HEK293 (cell line): ENCODE results near the gene ERGIC1.
A peak's percentile ranks its signal among the peaks of the same experiment; 100 is the strongest.

Experiments used
- CTCF ChIA-PET: fragments of 350-600 bp; formaldehyde crosslinking; extraction: SDS; loops from one replicate; lab custom pipeline; 2021; ENCODE audit warnings: antibody characterized with exemption; lab: Yijun Ruan, JAX
- POLR2A ChIA-PET: fragments of 300-600 bp; formaldehyde crosslinking; extraction: SDS; loops from one replicate; lab custom pipeline; 2020; ENCODE audit warnings: antibody characterized with exemption, inconsistent platforms; lab: Yijun Ruan, JAX
- H3K27ac ChIP-seq: fragments of 200-500 bp; sonication (Bioruptor generic); 2 replicates; pipeline ENCODE4 v1.5.1; 2014; ENCODE audit warnings: low read depth, low read length, control low read depth, inconsistent platforms; ENCODE audit errors: extremely low read depth
- H3K36me3 ChIP-seq, 2 experiments: fragments of 200-500 bp in 1 of 2; sonication (Bioruptor generic) in 1 of 2; 1 replicate in 1 of 2; 2 replicates in 1 of 2; pipeline ENCODE4 v1.5.1; 2014 to 2017; ENCODE audit warnings: inconsistent platforms in 2 of 2, low read length in 2 of 2; ENCODE audit not compliant: control insufficient read depth in 2 of 2, insufficient read depth in 1 of 2
- H3K4me1 ChIP-seq: fragments of 200-500 bp; sonication (Bioruptor generic); 2 replicates; pipeline ENCODE4 v1.5.1; 2014; ENCODE audit warnings: mild to moderate bottlenecking, low read length, inconsistent platforms; ENCODE audit not compliant: control insufficient read depth, insufficient read depth
- H3K4me3 ChIP-seq: 2 replicates; pipeline ENCODE4 v1.5.1; 2011; ENCODE audit warnings: low read depth, mild to moderate bottlenecking, control low read depth, low read length, moderate library complexity
- H3K9me3 ChIP-seq: fragments of 200-500 bp; sonication (Bioruptor generic); 2 replicates; pipeline ENCODE4 v1.5.1; 2014; ENCODE audit warnings: low read depth, low read length, inconsistent platforms; ENCODE audit not compliant: control insufficient read depth, insufficient read depth
- KLF7 ChIP-seq: fragments of 450-650 bp; formaldehyde crosslinking; IDR thresholded peaks from 2 replicates; pipeline ENCODE4 v1.5.1; 2016; ENCODE audit warnings: missing biosample characterization, missing genetic modification characterization, borderline replicate concordance
- MYNN ChIP-seq: fragments of 450-650 bp; formaldehyde crosslinking; IDR thresholded peaks from 2 replicates; pipeline ENCODE4 v1.5.1; 2016; ENCODE audit warnings: missing biosample characterization, missing genetic modification characterization, borderline replicate concordance
- SETDB1 ChIP-seq: IDR thresholded peaks from one replicate; pipeline ENCODE4 v1.6.1; 2017; ENCODE audit warnings: mild to moderate bottlenecking, low read length, moderate library complexity, mixed read lengths; ENCODE audit not compliant: insufficient read length
- ZNF133 ChIP-seq: fragments of 450-650 bp; formaldehyde crosslinking; IDR thresholded peaks from 2 replicates; pipeline ENCODE4 v1.5.1; 2016; ENCODE audit warnings: missing biosample characterization, missing genetic modification characterization
- ZNF157 ChIP-seq: fragments of 450-650 bp; formaldehyde crosslinking; IDR thresholded peaks from 2 replicates; pipeline ENCODE4 v1.5.1; 2016; ENCODE audit warnings: missing biosample characterization, missing genetic modification characterization
- ZNF16 ChIP-seq: fragments of 450-650 bp; formaldehyde crosslinking; IDR thresholded peaks from 2 replicates; pipeline ENCODE4 v1.5.1; 2016; ENCODE audit warnings: low read depth, missing biosample characterization, missing genetic modification characterization
- ZNF19 ChIP-seq: fragments of 450-650 bp; formaldehyde crosslinking; IDR thresholded peaks from 2 replicates; pipeline ENCODE4; 2016; ENCODE audit warnings: missing biosample characterization, missing genetic modification characterization, low read depth
- ZNF239 ChIP-seq: fragments of 450-650 bp; formaldehyde crosslinking; IDR thresholded peaks from 2 replicates; pipeline ENCODE4 v1.5.1; 2016; ENCODE audit warnings: missing biosample characterization, missing genetic modification characterization
- ZNF37A ChIP-seq: fragments of 450-650 bp; IDR thresholded peaks from 2 replicates; pipeline ENCODE4 v1.5.1; 2018; ENCODE audit warnings: missing biosample characterization, missing genetic modification characterization
- ZNF416 ChIP-seq: fragments of 450-650 bp; formaldehyde crosslinking; IDR thresholded peaks from 2 replicates; pipeline ENCODE4 v1.5.1; 2016; ENCODE audit warnings: missing biosample characterization, missing genetic modification characterization
- ZNF501 ChIP-seq: fragments of 450-650 bp; formaldehyde crosslinking; IDR thresholded peaks from 2 replicates; pipeline ENCODE4 v1.5.1; 2016; ENCODE audit warnings: missing biosample characterization, missing genetic modification characterization
- ZNF654 ChIP-seq: fragments of 450-650 bp; formaldehyde crosslinking; IDR thresholded peaks from 2 replicates; pipeline ENCODE4 v1.5.1; 2016; ENCODE audit warnings: low read depth, missing biosample characterization, missing genetic modification characterization
- ZSCAN23 ChIP-seq: fragments of 450-650 bp; formaldehyde crosslinking; IDR thresholded peaks from 2 replicates; pipeline ENCODE4 v1.5.1; 2016; ENCODE audit warnings: missing biosample characterization, missing genetic modification characterization
- TF ChIP-seq, protein P1 (sequence below): fragments of 450-650 bp; formaldehyde crosslinking; IDR thresholded peaks from 2 replicates; pipeline ENCODE4 v1.5.1; 2016; ENCODE audit warnings: missing biosample characterization, missing genetic modification characterization
- TF ChIP-seq, protein P2 (sequence below): fragments of 450-650 bp; formaldehyde crosslinking; IDR thresholded peaks from 2 replicates; pipeline ENCODE4 v1.5.1; 2017; ENCODE audit warnings: missing biosample characterization, missing genetic modification characterization
- TF ChIP-seq, protein P3 (sequence below): fragments of 450-650 bp; formaldehyde crosslinking; IDR thresholded peaks from 2 replicates; pipeline ENCODE4 v1.5.1; 2016; ENCODE audit warnings: missing biosample characterization, missing genetic modification characterization
- TF ChIP-seq, protein P4 (sequence below): fragments of 450-650 bp; formaldehyde crosslinking; IDR thresholded peaks from 2 replicates; pipeline ENCODE4 v1.5.1; 2016; ENCODE audit warnings: missing biosample characterization, missing genetic modification characterization
- TF ChIP-seq, protein P5 (sequence below): fragments of 450-650 bp; formaldehyde crosslinking; IDR thresholded peaks from 2 replicates; pipeline ENCODE4 v1.5.1; 2016; ENCODE audit warnings: missing biosample characterization, missing genetic modification characterization
- TF ChIP-seq, protein P6 (sequence below): fragments of 450-650 bp; formaldehyde crosslinking; IDR thresholded peaks from 2 replicates; pipeline ENCODE4 v1.5.1; 2016; ENCODE audit warnings: missing biosample characterization, missing genetic modification characterization

Gene ERGIC1

DNA sequence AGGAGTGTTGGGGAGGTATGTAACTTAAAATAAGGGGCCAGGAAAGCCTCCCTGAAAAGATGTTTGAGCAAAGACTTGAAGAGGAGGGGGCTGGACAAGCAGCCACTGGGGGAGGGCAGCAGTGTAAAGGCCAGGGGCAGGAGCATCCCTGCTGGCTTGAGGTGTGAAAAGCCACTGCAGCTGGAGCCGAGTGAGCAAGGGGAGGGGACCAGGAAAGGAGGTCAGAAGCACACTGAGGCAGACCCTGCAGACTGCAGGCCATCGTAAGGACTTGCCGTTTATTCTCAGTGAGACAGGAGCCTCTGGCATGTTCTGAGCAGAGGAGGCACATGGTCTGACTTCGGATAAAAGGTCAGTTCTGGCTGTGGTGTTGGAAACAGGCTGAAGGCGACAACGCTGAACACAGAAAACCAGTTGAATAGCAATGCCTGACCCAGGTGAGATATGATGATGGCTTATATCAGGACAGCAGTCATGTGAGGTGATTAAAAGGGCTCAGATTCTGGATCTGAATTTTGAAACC, 10.2 kb upstream of the ERGIC1 start:
- TF ChIP-seq, protein P1, sequence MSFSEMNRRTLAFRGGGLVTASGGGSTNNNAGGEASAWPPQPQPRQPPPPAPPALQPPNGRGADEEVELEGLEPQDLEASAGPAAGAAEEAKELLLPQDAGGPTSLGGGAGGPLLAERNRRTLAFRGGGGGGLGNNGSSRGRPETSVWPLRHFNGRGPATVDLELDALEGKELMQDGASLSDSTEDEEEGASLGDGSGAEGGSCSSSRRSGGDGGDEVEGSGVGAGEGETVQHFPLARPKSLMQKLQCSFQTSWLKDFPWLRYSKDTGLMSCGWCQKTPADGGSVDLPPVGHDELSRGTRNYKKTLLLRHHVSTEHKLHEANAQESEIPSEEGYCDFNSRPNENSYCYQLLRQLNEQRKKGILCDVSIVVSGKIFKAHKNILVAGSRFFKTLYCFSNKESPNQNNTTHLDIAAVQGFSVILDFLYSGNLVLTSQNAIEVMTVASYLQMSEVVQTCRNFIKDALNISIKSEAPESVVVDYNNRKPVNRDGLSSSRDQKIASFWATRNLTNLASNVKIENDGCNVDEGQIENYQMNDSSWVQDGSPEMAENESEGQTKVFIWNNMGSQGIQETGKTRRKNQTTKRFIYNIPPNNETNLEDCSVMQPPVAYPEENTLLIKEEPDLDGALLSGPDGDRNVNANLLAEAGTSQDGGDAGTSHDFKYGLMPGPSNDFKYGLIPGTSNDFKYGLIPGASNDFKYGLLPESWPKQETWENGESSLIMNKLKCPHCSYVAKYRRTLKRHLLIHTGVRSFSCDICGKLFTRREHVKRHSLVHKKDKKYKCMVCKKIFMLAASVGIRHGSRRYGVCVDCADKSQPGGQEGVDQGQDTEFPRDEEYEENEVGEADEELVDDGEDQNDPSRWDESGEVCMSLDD (tag by site-specific recombination), result no peak
- TF ChIP-seq ZNF16 (tag by site-specific recombination) (no peak), ZNF654 (tag by site-specific recombination) (no peak), ZNF133 (tag by site-specific recombination) (no peak), ZNF239 (tag by site-specific recombination) (no peak), KLF7 (tag by site-specific recombination) (no peak), ZNF19 (tag by site-specific recombination) (no peak), ZNF157 (no peak), ZSCAN23 (tag by site-specific recombination) (no peak)
- TF ChIP-seq, protein P2, sequence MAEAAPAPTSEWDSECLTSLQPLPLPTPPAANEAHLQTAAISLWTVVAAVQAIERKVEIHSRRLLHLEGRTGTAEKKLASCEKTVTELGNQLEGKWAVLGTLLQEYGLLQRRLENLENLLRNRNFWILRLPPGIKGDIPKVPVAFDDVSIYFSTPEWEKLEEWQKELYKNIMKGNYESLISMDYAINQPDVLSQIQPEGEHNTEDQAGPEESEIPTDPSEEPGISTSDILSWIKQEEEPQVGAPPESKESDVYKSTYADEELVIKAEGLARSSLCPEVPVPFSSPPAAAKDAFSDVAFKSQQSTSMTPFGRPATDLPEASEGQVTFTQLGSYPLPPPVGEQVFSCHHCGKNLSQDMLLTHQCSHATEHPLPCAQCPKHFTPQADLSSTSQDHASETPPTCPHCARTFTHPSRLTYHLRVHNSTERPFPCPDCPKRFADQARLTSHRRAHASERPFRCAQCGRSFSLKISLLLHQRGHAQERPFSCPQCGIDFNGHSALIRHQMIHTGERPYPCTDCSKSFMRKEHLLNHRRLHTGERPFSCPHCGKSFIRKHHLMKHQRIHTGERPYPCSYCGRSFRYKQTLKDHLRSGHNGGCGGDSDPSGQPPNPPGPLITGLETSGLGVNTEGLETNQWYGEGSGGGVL, result no peak
- TF ChIP-seq, protein P3, sequence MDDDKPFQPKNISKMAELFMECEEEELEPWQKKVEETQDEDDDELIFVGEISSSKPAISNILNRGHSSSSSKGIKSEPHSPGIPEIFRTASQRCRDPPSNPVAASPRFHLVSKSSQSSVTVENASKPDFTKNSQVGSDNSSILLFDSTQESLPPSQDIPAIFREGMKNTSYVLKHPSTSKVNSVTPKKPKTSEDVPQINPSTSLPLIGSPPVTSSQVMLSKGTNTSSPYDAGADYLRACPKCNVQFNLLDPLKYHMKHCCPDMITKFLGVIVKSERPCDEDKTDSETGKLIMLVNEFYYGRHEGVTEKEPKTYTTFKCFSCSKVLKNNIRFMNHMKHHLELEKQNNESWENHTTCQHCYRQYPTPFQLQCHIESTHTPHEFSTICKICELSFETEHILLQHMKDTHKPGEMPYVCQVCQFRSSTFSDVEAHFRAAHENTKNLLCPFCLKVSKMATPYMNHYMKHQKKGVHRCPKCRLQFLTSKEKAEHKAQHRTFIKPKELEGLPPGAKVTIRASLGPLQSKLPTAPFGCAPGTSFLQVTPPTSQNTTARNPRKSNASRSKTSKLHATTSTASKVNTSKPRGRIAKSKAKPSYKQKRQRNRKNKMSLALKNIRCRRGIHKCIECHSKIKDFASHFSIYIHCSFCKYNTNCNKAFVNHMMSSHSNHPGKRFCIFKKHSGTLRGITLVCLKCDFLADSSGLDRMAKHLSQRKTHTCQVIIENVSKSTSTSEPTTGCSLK, result no peak
- TF ChIP-seq, protein P4, sequence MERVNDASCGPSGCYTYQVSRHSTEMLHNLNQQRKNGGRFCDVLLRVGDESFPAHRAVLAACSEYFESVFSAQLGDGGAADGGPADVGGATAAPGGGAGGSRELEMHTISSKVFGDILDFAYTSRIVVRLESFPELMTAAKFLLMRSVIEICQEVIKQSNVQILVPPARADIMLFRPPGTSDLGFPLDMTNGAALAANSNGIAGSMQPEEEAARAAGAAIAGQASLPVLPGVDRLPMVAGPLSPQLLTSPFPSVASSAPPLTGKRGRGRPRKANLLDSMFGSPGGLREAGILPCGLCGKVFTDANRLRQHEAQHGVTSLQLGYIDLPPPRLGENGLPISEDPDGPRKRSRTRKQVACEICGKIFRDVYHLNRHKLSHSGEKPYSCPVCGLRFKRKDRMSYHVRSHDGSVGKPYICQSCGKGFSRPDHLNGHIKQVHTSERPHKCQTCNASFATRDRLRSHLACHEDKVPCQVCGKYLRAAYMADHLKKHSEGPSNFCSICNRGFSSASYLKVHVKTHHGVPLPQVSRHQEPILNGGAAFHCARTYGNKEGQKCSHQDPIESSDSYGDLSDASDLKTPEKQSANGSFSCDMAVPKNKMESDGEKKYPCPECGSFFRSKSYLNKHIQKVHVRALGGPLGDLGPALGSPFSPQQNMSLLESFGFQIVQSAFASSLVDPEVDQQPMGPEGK (tag by site-specific recombination), result no peak
- no peak overlapping the region for H3K4me3 ChIP-seq
- no peaks in the 10 kb centered on the region; the same call in 1 of the 2 replicates for H3K4me1 ChIP-seq
- no peaks in the 10 kb centered on the region for H3K36me3 ChIP-seq
- no peak overlapping the region for H3K27ac ChIP-seq
- no peaks in the 10 kb centered on the region for H3K9me3 ChIP-seq
- ChIA-PET CTCF (no interaction called here), POLR2A (no interaction called here)

DNA sequence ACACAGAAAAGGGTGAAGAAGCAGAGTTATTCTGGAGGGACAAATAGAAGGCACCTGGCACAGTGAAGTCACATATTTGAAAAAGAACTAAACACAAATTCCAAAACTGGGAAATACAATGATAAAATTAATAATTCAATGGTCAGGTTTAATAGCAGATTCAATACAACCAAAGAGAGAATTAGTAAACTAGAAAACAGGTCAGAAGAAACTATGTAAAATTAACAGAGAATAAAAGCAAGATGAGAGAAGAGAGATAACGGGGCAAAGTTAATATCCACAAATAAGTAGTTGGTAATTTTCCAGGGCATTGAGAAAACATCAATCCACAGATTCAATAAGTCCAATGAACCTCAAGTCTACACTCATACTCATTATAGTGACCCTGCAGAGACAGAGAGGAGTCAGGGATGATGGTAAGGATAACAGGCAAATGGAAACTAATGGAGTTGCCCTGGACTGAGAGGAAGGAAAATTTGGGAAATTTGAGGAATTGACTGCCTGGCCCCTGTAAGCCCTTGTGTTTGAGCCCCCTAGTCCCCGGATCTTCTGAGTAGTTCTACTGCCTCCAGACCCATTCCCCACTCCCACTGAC, 8.3 kb upstream of the ERGIC1 start:
- ChIA-PET CTCF (no interaction called here), POLR2A (no interaction called here)
- Histone ChIP-seq H3K4me1 (peaks cover 3% of the 10 kb centered on the region), H3K36me3 (no peaks in the 10 kb centered on the region), H3K4me3 (no peak overlapping the region), H3K27ac (no peak overlapping the region), H3K9me3 (no peaks in the 10 kb centered on the region)
- TF ChIP-seq MYNN (tag by site-specific recombination), result no peak
- TF ChIP-seq, protein P5, sequence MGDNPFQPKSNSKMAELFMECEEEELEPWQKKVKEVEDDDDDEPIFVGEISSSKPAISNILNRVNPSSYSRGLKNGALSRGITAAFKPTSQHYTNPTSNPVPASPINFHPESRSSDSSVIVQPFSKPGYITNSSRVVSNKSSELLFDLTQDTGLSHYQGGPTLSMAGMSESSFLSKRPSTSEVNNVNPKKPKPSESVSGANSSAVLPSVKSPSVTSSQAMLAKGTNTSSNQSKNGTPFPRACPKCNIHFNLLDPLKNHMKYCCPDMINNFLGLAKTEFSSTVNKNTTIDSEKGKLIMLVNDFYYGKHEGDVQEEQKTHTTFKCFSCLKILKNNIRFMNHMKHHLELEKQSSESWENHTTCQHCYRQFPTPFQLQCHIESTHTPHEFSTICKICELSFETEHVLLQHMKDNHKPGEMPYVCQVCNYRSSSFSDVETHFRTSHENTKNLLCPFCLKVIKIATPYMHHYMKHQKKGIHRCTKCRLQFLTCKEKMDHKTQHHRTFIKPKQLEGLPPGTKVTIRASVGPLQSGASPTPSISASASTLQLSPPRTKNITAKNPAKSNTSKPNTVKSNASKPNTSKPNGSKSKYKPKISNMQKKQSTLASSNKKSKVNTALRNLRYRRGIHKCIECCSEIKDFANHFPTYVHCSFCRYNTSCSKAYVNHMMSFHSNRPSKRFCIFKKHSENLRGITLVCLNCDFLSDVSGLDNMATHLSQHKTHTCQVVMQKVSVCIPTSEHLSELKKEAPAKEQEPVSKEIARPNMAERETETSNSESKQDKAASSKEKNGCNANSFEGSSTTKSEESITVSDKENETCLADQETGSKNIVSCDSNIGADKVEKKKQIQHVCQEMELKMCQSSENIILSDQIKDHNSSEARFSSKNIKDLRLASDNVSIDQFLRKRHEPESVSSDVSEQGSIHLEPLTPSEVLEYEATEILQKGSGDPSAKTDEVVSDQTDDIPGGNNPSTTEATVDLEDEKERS (tag by site-specific recombination), result 0 out of 2 replicates have a peak, but pooled peaks have one; percentile 43
- no peak for TF ChIP-seq ZNF37A
- no peak for TF ChIP-seq ZNF501 (tag by site-specific recombination)
- TF ChIP-seq, protein P6, sequence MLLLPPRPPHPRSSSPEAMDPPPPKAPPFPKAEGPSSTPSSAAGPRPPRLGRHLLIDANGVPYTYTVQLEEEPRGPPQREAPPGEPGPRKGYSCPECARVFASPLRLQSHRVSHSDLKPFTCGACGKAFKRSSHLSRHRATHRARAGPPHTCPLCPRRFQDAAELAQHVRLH, result 0 out of 2 replicates have a peak, but pooled peaks have one; percentile 53
- TF ChIP-seq SETDB1, result peak; percentile 86
- TF ChIP-seq ZNF416 (tag by site-specific recombination), result no peak
